Measurements from ENCODE around the gene RSPO3. TPM values are rescaled to one million over a fixed set of nuclear protein-coding genes. Genes with fewer than 3 reads are reported as not detected.

Gene RSPO3
- total RNA-seq, 1 experiment from 2014 or later: not detected

GRCh38 chr6:127202676-127203075 is 84.2 kb downstream of the RSPO3 start:
- POLR2A ChIA-PET (ENCODE audit: unreplicated experiment): no interaction called here
- Histone ChIP-seq H3K4me3 (ENCODE audit: low read length) (no peak overlapping the region), H3K9me2 (replicated peaks; ENCODE audit: low read length) (no peaks in the 10 kb centered on the region), H3K36me3 (ENCODE audit: low read depth, low read length) (no peaks in the 10 kb centered on the region), H3K79me2 (ENCODE audit: low read length) (no peaks in the 10 kb centered on the region), H2AFZ (ENCODE audit: low read length) (no peak overlapping the region), H3K27me3 (ENCODE audit: low read length) (no peaks in the 10 kb centered on the region), H4K20me1 (ENCODE audit: low read length) (no peaks in the 10 kb centered on the region), H3K4me1 (ENCODE audit: insufficient read depth, low read length) (peaks cover 8% of the 10 kb centered on the region), H3K9ac (ENCODE audit: low read length) (no peak overlapping the region), H3K4me2 (ENCODE audit: low read length) (no peak overlapping the region), H3K27ac (ENCODE audit: low read length) (no peak overlapping the region), H3F3A (ENCODE audit: low read length, unreplicated experiment) (no peaks in the 10 kb centered on the region), H3K9me3 (ENCODE audit: low read length) (no peaks in the 10 kb centered on the region)
- DNase-seq (no peak), ATAC-seq (no peak; the same call in 1 of the 2 replicates)
- no TSS peak for BruUV-seq (replicated peaks)
- TF ChIP-seq EZH2phosphoT487 (IDR thresholded peaks at IDR 0.05; ENCODE audit: borderline replicate concordance, low read length) (no peak), EZH2 (IDR thresholded peaks at IDR 0.05; ENCODE audit: low read length, unreplicated experiment) (no peak), CTCF (conservative IDR thresholded peaks at IDR 0.05; ENCODE audit: low read depth, low read length) (no peak)
- CTCF ChIA-PET: no interaction called here
- intact Hi-C loops (cut with micrococcal nuclease): loop anchor here (10.0 kb wide), 1 partner anchor 222 kb away; no protein-coding TSS in a partner anchor

GRCh38 chr6:127204281-127204680 is 85.8 kb downstream of the RSPO3 start:
- BruUV-seq (replicated peaks): no TSS peak
- Histone ChIP-seq H2AFZ (ENCODE audit: low read length) (no peak overlapping the region), H3K36me3 (ENCODE audit: low read depth, low read length) (no peaks in the 10 kb centered on the region), H4K20me1 (ENCODE audit: low read length) (no peaks in the 10 kb centered on the region), H3K79me2 (ENCODE audit: low read length) (no peaks in the 10 kb centered on the region), H3K4me2 (ENCODE audit: low read length) (no peak overlapping the region), H3K4me3 (ENCODE audit: low read length) (no peak overlapping the region), H3K4me1 (ENCODE audit: insufficient read depth, low read length) (peaks cover 14% of the 10 kb centered on the region), H3K9me3 (ENCODE audit: low read length) (no peaks in the 10 kb centered on the region), H3K27ac (ENCODE audit: low read length) (no peak overlapping the region), H3F3A (ENCODE audit: low read length, unreplicated experiment) (no peaks in the 10 kb centered on the region), H3K27me3 (ENCODE audit: low read length) (no peaks in the 10 kb centered on the region), H3K9me2 (replicated peaks; ENCODE audit: low read length) (no peaks in the 10 kb centered on the region), H3K9ac (ENCODE audit: low read length) (no peak overlapping the region)
- no peak for TF ChIP-seq EZH2 (IDR thresholded peaks at IDR 0.05; ENCODE audit: low read length, unreplicated experiment)
- no peak for TF ChIP-seq CTCF (conservative IDR thresholded peaks at IDR 0.05; ENCODE audit: low read depth, low read length)
- no peak for TF ChIP-seq EZH2phosphoT487 (IDR thresholded peaks at IDR 0.05; ENCODE audit: borderline replicate concordance, low read length)
- DNase-seq (no peak), ATAC-seq (no peak)
- ChIA-PET CTCF (no interaction called here), POLR2A (ENCODE audit: unreplicated experiment) (no interaction called here)
- intact Hi-C loops (cut with micrococcal nuclease): loop anchor here (10.0 kb wide), 1 partner anchor 221 kb away; no protein-coding TSS in a partner anchor

GRCh38 chr6:127205036-127205435 is 86.6 kb downstream of the RSPO3 start:
- H3K9me3 ChIP-seq (ENCODE audit: low read length): no peaks in the 10 kb centered on the region
- no peak overlapping the region for H3K9ac ChIP-seq (ENCODE audit: low read length)
- no peak overlapping the region for H3K27ac ChIP-seq (ENCODE audit: low read length)
- H3F3A ChIP-seq (ENCODE audit: low read length, unreplicated experiment): no peaks in the 10 kb centered on the region
- no peak overlapping the region for H3K4me3 ChIP-seq (ENCODE audit: low read length)
- intact Hi-C loops (cut with micrococcal nuclease): loop anchor here (5.0 to 10.0 kb wide), 2 partner anchors 62 to 220 kb away; partner anchors contain the start of gene RNF146
- no peaks in the 10 kb centered on the region for H4K20me1 ChIP-seq (ENCODE audit: low read length)
- no peaks in the 10 kb centered on the region for H3K9me2 ChIP-seq (replicated peaks; ENCODE audit: low read length)
- no peak overlapping the region for H2AFZ ChIP-seq (ENCODE audit: low read length)
- no peaks in the 10 kb centered on the region for H3K27me3 ChIP-seq (ENCODE audit: low read length)
- H3K4me2 ChIP-seq (ENCODE audit: low read length): no peak overlapping the region
- TF ChIP-seq CTCF (conservative IDR thresholded peaks at IDR 0.05; ENCODE audit: low read depth, low read length) (no peak), EZH2phosphoT487 (IDR thresholded peaks at IDR 0.05; ENCODE audit: borderline replicate concordance, low read length) (no peak), EZH2 (IDR thresholded peaks at IDR 0.05; ENCODE audit: low read length, unreplicated experiment) (no peak)
- no peak for DNase-seq
- no TSS peak for BruUV-seq (replicated peaks)
- H3K36me3 ChIP-seq (ENCODE audit: low read depth, low read length): no peaks in the 10 kb centered on the region
- ChIA-PET CTCF (no interaction called here), POLR2A (ENCODE audit: unreplicated experiment) (no interaction called here)
- no peak for ATAC-seq
- no peaks in the 10 kb centered on the region for H3K79me2 ChIP-seq (ENCODE audit: low read length)
- H3K4me1 ChIP-seq (ENCODE audit: insufficient read depth, low read length): peaks cover 14% of the 10 kb centered on the region

Measured in PC-3 (cell line).